H9 (cell line): ENCODE measurements around the gene SOBP. TPM values are rescaled to one million over a fixed set of nuclear protein-coding genes. Genes with fewer than 3 reads are reported as not detected.

ENCODE experiments used
- DNase-seq: peaks from one replicate; pipeline ENCODE4 v3.0.0-alpha.2; 2017
- H2AFZ ChIP-seq: one replicate; pipeline ENCODE4 v1.6.1; 2013; ENCODE audit warnings: mild to moderate bottlenecking, low read length, control low read depth, moderate library complexity
- H2AK5ac ChIP-seq: 2 replicates; pipeline ENCODE4 v1.6.1; 2013; ENCODE audit warnings: low read length, control low read depth, mixed read lengths; ENCODE audit not compliant: insufficient read length
- H2BK120ac ChIP-seq: one replicate; pipeline ENCODE4 v1.6.1; 2013; ENCODE audit warnings: low read depth, mild to moderate bottlenecking, low read length, control low read depth, inconsistent platforms; ENCODE audit not compliant: poor library complexity, severe bottlenecking
- H2BK12ac ChIP-seq: 2 replicates; pipeline ENCODE4 v1.6.1; 2013; ENCODE audit warnings: low read length, control low read depth, mixed read lengths, low read depth; ENCODE audit not compliant: insufficient read length
- H2BK15ac ChIP-seq: 2 replicates; pipeline ENCODE4 v1.6.1; 2013; ENCODE audit warnings: low read depth, low read length, control low read depth
- H2BK20ac ChIP-seq: one replicate; pipeline ENCODE4 v1.6.1; 2013; ENCODE audit warnings: low read depth, mild to moderate bottlenecking, low read length, control low read depth, inconsistent platforms; ENCODE audit not compliant: poor library complexity, severe bottlenecking
- H2BK5ac ChIP-seq: 2 replicates; pipeline ENCODE4 v1.6.1; 2013; ENCODE audit warnings: low read length, control low read depth, mixed read lengths; ENCODE audit not compliant: insufficient read length
- H3K14ac ChIP-seq: 2 replicates; pipeline ENCODE4 v1.6.1; 2013; ENCODE audit warnings: low read length, control low read depth; ENCODE audit not compliant: insufficient read depth
- H3K18ac ChIP-seq: 2 replicates; pipeline ENCODE4 v1.6.1; 2013; ENCODE audit warnings: low read depth, mild to moderate bottlenecking, mixed read lengths, low read length, control low read depth; ENCODE audit not compliant: insufficient read length
- H3K23ac ChIP-seq: 2 replicates; pipeline ENCODE4 v1.6.1; 2013; ENCODE audit warnings: low read length, control low read depth, mixed read lengths, low read depth; ENCODE audit not compliant: insufficient read length
- H3K23me2 ChIP-seq: 2 replicates; pipeline ENCODE4 v1.6.1; 2013; ENCODE audit warnings: low read depth, mild to moderate bottlenecking, mixed read lengths, low read length, control low read depth; ENCODE audit not compliant: insufficient read length, poor library complexity, severe bottlenecking
- H3K27ac ChIP-seq: 2 replicates; pipeline ENCODE4 v1.5.1; 2013; ENCODE audit warnings: low read length, control low read depth, mixed read lengths, low read depth; ENCODE audit not compliant: insufficient read length
- H3K27me3 ChIP-seq: 2 replicates; pipeline ENCODE4 v1.6.1; 2013; ENCODE audit warnings: low read length, control low read depth, inconsistent platforms; ENCODE audit not compliant: insufficient read depth
- H3K4ac ChIP-seq: 2 replicates; pipeline ENCODE4 v1.6.1; 2013; ENCODE audit warnings: low read depth, mild to moderate bottlenecking, control low read depth, inconsistent platforms, low read length, moderate library complexity
- H3K4me1 ChIP-seq: 2 replicates; pipeline ENCODE4 v1.6.1; 2013; ENCODE audit warnings: low read length, control low read depth, inconsistent platforms; ENCODE audit not compliant: insufficient read depth
- H3K4me2 ChIP-seq: 2 replicates; pipeline ENCODE4 v1.6.1; 2013; ENCODE audit warnings: low read length, control low read depth, mixed read lengths; ENCODE audit not compliant: insufficient read length, insufficient read depth
- H3K56ac ChIP-seq: 2 replicates; pipeline ENCODE4 v1.6.1; 2013; ENCODE audit warnings: low read depth, mild to moderate bottlenecking, mixed read lengths, low read length, control low read depth; ENCODE audit not compliant: insufficient read length
- H3K79me1 ChIP-seq: 2 replicates; pipeline ENCODE4 v1.6.1; 2013; ENCODE audit warnings: low read depth, mild to moderate bottlenecking, moderate library complexity, low read length, control low read depth, inconsistent platforms; ENCODE audit not compliant: insufficient read depth, poor library complexity, severe bottlenecking
- H3K79me2 ChIP-seq: 2 replicates; pipeline ENCODE4 v1.6.1; 2013; ENCODE audit warnings: low read length, control low read depth, inconsistent platforms; ENCODE audit not compliant: insufficient read depth
- H3K9ac ChIP-seq: 2 replicates; pipeline ENCODE4 v1.6.1; 2013; ENCODE audit warnings: low read length, control low read depth, mixed read lengths; ENCODE audit not compliant: insufficient read length; ENCODE audit errors: extremely low read depth
- H3K9me3 ChIP-seq: one replicate; pipeline ENCODE4 v1.6.1; 2013; ENCODE audit warnings: low read depth, low read length, inconsistent platforms; ENCODE audit not compliant: control insufficient read depth
- H3T11ph ChIP-seq: one replicate; pipeline ENCODE4 v1.6.1; 2013; ENCODE audit warnings: mild to moderate bottlenecking, low read length, control low read depth, inconsistent platforms
- H4K20me1 ChIP-seq: one replicate; pipeline ENCODE4 v1.6.1; 2013; ENCODE audit not compliant: control insufficient read depth, insufficient read length, insufficient read depth
- H4K5ac ChIP-seq: 2 replicates; pipeline ENCODE4 v1.6.1; 2013; ENCODE audit warnings: low read depth, mild to moderate bottlenecking, mixed read lengths, low read length, control low read depth; ENCODE audit not compliant: insufficient read length
- H4K8ac ChIP-seq: replicated peaks from 2 replicates; pipeline ENCODE4 v1.6.1; 2013; ENCODE audit warnings: low read length, control low read depth, mixed read lengths, low read depth; ENCODE audit not compliant: insufficient read length
- H4K91ac ChIP-seq: 2 replicates; pipeline ENCODE4 v1.6.1; 2013; ENCODE audit warnings: low read depth, mild to moderate bottlenecking, moderate library complexity, mixed read lengths, low read length, control low read depth; ENCODE audit not compliant: insufficient read length
- H3K27ac Mint-ChIP-seq, 3 experiments: 2 replicates in 2 of 3; 3 replicates in 1 of 3; pipeline ENCODE4 v1.8.0; 2020 to 2021; ENCODE audit warnings: mixed read lengths in 3 of 3, mild to moderate bottlenecking in 1 of 3, moderate library complexity in 1 of 3
- H3K27me3 Mint-ChIP-seq: 2 replicates; pipeline ENCODE4 v1.8.0; 2021; ENCODE audit warnings: low read depth, mild to moderate bottlenecking, moderate library complexity, mixed read lengths
- H3K36me3 Mint-ChIP-seq, 3 experiments: 2 replicates in 2 of 3; 3 replicates in 1 of 3; pipeline ENCODE4 v1.8.0; 2020 to 2021; ENCODE audit warnings: low read depth in 3 of 3, mixed read lengths in 3 of 3; ENCODE audit not compliant: insufficient read depth in 1 of 3
- H3K4me1 Mint-ChIP-seq, 2 experiments: 2 replicates each; pipeline ENCODE4 v1.8.0; 2020; ENCODE audit warnings: mixed read lengths in 2 of 2
- H3K4me3 Mint-ChIP-seq, 2 experiments: 2 replicates in 1 of 2; 3 replicates in 1 of 2; pipeline ENCODE4 v1.8.0; 2020 to 2021; ENCODE audit warnings: mild to moderate bottlenecking in 2 of 2, mixed read lengths in 2 of 2, moderate library complexity in 1 of 2
- H3K9me3 Mint-ChIP-seq, 2 experiments: 2 replicates in 1 of 2; 3 replicates in 1 of 2; pipeline ENCODE4 v1.8.0; 2020; ENCODE audit warnings: mild to moderate bottlenecking in 2 of 2, mixed read lengths in 2 of 2, moderate library complexity in 1 of 2
- WGBS: extraction: QIAGEN DNeasy Blood & Tissue Kit; methylation state at CpG from one replicate; pipeline ENCODE4 v1.1.7; 2013; ENCODE audit warnings: missing lambda C conversion rate, low lambda C conversion rate, mixed read lengths; ENCODE audit not compliant: insufficient read length; ENCODE audit errors: extremely low coverage; 5-methylcytosine and 5-hydroxymethylcytosine counted together
- total RNA-seq: library from RNA; stranded (reverse); gene quantifications from 2 replicates; pipeline ENCODE4 v1.2.1, GENCODE V29; 2021
- TF ChIP-seq, protein P1 (sequence below): fragments of 200-600 bp; sonication (generic); conservative IDR thresholded peaks from 3 replicates; pipeline ENCODE4 v1.8.0; 2021; ENCODE audit warnings: antibody characterized with exemption, mild to moderate bottlenecking

The SOBP gene
- total RNA-seq, 1 experiment from 2014 or later = 4.3 TPM

DNA sequence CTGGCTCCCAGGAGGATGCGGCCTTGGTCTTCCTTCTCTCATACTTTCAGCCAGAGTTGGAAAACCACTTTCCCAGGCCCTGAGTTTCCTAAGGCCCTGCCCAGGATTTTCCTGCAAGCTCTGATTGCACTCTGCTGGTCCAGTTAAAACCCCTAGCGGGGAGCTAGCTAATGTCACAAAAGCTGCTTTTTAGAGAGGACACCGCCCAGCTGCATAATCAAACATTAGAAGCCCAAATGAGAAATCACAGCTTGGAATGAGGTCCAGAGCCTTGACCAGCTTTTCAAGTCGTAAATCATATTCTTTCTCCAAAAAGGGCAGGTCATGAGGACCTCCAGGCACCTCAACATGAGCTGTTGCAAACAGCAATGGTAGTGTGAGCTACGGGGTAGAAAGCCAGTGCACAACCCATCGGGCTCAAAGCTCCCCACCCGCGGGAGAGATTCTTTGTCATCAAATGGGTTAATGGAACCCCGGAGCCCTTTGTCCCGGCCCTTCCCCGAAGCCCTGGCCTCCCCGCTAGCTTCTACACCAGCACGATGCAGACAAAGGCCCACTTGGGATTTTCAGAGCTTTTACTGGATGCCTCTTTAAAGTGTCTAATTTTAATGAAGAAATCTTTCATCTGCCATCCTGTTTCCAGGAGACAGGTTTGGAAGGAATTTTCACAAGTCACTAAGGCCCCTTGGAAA is 200.2 kb downstream of the SOBP start:
- no CpG with 5 or more reads among the region's 13 CpGs for WGBS
- Histone ChIP-seq H4K8ac (no peak overlapping the region), H4K20me1 (peaks cover 2% of the 10 kb centered on the region), H3K4me1 (no peaks in the 10 kb centered on the region; the same call in 1 of the 2 replicates), H3K9me3 (no peaks in the 10 kb centered on the region), H2BK12ac (no peak overlapping the region), H3T11ph (no peak overlapping the region), H2BK20ac (no peak overlapping the region), H2AK5ac (no peak overlapping the region), H2BK120ac (no peak overlapping the region), H3K27me3 (no peaks in the 10 kb centered on the region), H3K27ac (no peak overlapping the region), H3K79me2 (no peaks in the 10 kb centered on the region), H3K18ac (no peak overlapping the region), H4K5ac (no peak overlapping the region), H2BK5ac (no peak overlapping the region), H3K79me1 (no peaks in the 10 kb centered on the region), H3K23me2 (no peaks in the 10 kb centered on the region), H3K23ac (no peak overlapping the region), H3K4ac (no peak overlapping the region), H2AFZ (no peak overlapping the region), H3K14ac (no peak overlapping the region), H3K9ac (no peak overlapping the region), H4K91ac (no peak overlapping the region), H3K56ac (no peak overlapping the region), H3K4me2 (no peak overlapping the region), H2BK15ac (no peak overlapping the region)
- Mint-ChIP-seq H3K27me3 (no peaks in the 10 kb centered on the region), H3K4me3 (no peak overlapping the region), H3K9me3 (peaks cover 3 to 10% of the 10 kb centered on the region in 2 experiments; a peak in 3 of 5 replicates), H3K36me3 (peaks cover 0 to 8% (median 6%) of the 10 kb centered on the region in 3 experiments; a peak in 3 of 7 replicates), H3K27ac (peak overlapping the region in 1 of 3 experiments; percentile 43; a peak in 1 of 7 replicates), H3K4me1 (peaks cover 16 to 17% of the 10 kb centered on the region in 2 experiments)
- TF ChIP-seq, protein P1, sequence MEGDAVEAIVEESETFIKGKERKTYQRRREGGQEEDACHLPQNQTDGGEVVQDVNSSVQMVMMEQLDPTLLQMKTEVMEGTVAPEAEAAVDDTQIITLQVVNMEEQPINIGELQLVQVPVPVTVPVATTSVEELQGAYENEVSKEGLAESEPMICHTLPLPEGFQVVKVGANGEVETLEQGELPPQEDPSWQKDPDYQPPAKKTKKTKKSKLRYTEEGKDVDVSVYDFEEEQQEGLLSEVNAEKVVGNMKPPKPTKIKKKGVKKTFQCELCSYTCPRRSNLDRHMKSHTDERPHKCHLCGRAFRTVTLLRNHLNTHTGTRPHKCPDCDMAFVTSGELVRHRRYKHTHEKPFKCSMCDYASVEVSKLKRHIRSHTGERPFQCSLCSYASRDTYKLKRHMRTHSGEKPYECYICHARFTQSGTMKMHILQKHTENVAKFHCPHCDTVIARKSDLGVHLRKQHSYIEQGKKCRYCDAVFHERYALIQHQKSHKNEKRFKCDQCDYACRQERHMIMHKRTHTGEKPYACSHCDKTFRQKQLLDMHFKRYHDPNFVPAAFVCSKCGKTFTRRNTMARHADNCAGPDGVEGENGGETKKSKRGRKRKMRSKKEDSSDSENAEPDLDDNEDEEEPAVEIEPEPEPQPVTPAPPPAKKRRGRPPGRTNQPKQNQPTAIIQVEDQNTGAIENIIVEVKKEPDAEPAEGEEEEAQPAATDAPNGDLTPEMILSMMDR = no peak
- DNase-seq = no peak
